HG03095 (cell line): ENCODE results near the gene DPP7.
A peak's percentile ranks its signal among the peaks of the same experiment; 100 is the strongest.
"Not testable (repeated sequence)": the region's sequence is repeated elsewhere in the genome, so short reads cannot be mapped to it uniquely, and the experiment has no call there.

Source experiments
- ATAC-seq: cut with Tn5 transposase; IDR thresholded peaks from one replicate; pipeline ENCODE4 v1.9.1; 2021; ENCODE audit warnings: moderate library complexity; ENCODE audit not compliant: unreplicated experiment

DPP7 gene

DNA sequence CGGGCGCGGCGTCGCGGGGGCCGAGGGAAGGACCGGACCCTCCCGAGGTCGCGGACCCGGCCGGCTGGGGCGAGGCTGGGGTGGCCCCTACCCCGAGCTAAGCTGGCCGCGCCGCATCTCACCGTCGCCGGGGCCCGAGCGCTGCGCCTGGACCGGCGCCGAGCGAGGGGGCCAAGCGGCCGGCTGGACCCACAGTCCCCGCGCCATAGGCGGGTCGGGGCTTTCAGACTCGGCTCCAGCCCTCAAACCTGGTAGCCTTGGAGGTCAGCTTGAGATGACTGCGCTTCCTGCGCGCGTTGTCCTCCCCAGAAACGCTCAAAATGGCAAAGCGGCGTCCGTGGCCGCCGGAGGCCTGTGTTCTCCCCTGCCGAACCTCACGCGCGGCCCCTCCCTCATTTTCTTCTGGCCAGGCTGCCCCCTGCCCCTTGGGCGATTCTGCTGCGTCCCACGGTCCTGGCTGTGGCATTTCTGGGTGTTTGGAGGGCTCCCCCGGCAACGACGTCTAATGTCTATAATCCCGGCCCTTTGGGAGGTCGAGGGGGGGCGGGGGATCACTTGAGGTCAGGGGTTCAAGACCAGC lies 15.7 kb upstream of the DPP7 start:
- ATAC-seq = peak; percentile 6

DNA sequence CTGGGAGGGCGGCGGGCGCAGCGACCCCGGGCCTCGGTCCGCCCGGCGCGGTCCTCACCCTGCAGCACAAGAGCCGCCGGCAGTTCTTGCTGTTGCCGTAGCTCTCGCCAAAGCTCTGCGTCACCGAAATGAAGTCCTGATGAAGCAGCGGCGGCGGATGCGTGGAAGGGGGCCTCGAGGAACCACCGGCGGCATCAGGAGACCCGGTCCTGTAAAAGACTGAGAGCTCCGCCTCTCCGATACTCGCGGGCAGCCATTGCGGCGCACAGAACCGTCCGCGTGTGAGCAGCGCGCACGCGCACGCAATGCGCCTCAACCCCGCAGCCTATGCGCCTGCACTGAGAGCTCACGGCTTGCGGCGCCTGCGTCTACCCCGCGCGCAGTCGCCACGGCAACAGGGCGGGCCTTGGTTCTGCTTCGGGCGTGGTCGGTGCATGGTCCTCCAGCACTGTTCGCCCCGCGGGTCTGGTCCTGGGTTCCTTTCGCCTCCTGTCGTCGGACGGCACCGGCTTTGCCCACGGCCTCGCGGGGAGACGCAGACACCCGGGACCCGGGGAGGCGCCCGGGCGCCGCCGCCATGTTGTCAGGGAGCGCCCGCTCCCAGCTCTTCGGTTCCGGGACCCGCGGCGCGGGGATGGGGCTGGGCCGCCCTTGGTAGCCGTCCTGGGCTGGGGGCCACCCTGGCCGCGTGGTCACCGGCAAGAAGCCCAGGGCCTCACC lies 15.1 kb upstream of the DPP7 start:
- peak; percentile 75 for ATAC-seq

DNA sequence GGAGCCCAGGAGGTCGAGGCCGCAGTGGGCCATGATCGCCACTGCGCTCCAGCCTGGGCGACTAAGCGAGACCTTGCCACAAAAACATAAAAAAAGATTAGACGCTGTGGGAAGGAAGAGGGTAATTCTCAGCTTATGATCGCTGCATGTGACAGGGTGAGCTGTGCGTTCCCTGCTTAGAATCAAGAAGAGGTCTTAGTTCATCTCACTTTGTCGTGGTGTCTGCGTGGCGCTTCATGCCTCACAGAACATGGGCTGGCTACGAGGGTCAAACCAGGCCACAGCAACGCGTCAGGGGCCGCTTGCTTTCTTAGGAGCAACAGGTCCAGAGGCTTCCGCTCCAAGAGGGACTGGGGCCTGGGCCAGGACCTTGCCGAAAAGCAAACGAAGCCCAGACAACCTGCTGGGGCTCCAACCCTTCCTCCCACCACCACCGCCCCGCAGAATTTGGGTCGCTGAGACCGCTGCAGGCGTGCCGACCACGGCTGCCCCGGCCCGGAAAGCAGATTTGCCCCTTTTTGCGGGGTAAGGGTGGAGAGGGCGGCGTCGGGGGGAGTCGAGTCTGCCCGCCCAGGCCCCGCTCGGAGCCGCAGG lies 14.4 kb upstream of the DPP7 start:
- ATAC-seq = peak; percentile 15

DNA sequence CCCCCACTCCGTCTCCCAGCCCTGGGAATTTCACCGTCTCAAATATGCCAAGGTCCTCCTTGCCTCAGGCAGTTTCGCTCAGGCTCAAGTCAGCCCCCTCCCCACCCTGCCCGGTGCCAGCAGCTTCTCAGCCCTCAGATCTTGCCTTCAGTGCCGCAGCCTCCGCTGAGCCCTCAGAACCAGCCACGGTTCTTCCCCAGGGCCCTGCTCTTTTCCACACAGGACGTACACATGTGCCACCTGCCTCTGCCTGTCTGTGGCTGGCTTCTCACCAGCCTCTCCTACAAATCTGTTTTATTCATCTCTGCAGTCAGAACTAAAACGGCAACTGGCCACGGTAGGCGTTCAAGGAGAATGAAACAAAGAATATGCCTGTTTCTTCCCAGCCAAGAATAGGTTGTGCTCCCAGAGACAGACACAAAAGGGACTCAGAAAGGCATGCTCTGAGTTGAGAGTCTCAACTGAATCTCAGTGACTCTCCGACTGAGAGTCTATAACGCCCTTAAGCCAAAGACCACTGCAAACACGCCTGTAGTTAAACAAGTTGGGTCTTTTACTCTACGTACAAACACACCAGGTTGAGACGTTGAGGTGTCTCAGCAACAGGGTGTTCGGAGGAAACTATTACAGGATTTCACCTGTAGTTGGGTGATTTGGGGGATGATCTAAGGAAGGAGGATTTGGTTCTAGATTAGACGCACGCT lies 13.8 kb upstream of the DPP7 start:
- ATAC-seq = no peak

DNA sequence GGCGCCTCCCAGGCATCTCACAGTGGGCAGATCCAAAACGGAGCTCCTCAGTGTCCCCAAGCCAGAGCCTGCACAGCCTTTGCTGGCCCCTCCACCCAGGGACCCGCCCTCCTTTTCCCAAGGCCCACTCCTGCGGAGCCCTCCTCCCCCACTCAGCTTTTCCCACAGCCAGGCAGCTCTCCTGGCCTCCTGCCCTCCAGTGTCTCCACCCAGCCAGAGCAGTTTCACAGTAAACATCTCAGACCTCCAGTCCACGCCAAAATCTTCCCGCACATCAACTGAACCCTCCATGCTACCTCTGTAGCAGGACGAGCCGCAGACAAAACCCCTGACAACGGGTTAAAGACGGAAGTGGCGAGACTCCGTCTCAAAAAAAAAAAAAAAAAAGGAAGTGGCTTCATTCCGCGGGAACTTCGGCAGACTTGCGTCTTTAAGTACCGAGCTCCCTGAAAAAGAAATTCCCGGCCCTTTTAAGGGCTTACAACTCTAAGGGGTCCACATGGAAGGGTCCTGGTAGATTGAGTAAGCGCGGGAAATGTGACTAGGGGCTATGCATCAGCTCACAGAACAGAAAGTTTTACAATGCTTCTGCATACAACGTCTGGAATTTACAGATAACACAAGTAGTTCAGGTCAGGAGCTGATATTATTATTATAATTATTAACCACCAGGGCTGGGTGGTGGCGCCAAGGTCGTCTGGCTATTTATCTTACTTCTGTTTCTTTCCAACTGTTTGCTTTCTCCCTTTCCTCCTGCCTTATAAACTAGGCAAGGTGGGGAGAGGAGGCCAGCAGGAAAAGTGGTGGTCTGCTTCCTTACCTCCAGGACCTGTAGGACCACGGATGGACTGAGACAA lies 13.0 kb upstream of the DPP7 start:
- no peak for ATAC-seq

DNA sequence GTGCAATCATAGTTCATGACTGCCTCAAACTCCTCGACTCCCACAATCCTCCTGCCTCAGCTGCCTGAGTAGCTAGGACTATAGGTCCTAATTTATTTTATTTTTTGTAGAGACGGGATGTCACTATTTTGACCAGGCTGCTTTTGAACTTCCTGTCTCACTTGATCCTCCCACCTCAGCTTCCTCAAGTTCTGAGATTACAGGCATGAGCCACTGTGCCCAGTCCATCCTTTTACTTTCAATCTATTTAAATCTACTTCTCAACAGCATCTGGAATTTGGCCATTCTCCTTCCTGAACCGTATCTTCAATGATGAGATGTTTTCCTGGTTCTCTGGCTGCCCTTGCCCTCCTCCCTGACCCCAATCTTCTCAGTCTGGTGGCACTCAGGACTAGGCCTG lies 12.3 kb upstream of the DPP7 start:
- no peak for ATAC-seq

DNA sequence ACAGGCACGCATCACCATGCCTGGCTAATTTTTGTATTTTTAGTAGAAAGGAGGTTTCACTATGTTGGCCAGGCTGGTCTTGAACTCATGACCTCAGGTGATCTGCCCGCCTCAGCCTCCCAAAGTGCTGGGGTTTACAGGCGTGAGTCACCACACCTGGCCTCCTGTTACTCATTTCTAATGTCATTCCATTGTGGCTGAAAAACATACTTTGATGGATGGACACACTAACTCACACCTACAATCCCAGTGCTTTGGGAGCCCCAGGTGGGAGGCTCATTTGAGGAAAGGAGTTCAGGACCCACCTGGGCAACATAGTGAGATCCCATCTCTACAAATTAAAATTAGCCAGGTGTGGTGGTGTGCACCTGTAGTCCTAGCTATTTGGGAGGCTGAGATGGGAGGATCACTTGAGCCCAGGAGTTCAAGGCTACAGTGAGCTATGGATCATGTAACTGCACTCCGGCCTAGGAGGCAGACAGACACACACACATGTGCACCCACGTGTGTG lies 9.5 kb upstream of the DPP7 start:
- ATAC-seq = not testable (repeated sequence)

DNA sequence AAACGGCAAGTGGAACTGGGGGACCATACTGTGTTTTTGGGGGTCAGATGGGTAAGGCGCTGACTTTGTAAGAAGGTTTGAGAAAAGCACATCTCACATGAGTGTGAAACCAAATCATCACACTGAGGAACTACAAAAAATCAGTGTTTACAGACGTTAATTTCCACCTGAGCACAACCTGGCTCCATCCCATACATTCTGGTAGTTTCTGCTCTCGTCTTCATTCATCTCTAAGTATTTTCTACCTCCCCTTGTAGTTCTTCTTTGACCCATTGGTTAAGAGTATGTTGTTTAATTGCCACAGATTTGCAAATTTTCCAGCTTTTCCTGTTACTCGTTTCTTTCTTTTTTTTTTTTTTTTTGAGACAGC lies 8.9 kb upstream of the DPP7 start:
- ATAC-seq = no peak

DNA sequence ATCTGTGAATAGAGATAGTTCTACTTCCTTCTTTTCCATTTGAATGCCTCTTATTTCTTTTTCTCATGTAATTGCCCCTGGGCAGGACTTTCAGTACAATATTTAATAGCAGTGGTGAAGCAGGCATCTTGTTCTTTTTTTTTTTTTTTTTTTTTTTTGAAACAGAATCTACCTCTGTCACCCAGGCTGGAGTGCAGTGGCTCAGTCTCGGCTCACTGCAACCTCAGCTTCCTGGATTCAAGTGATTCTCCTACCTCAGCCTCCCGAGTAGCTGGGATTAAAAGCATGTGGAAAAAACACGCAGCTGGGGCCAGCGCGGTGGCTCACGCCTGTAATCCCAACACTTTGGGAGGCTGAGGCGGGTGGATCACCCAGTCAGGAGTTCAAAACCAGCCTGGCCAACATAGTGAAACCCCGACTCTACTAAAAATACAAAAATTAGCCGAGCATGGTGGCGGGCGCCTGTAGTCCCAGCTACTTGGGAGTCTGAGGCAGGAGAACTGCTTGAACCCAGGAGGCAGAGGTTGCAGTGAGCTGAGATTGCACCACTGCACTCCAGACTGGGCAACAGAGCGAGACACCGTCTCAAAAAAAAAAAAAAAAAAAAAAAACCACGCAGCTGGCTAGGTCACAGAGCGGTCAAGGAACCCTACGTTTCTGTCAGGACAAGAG lies 8.4 kb upstream of the DPP7 start:
- ATAC-seq = not testable (repeated sequence)

DNA sequence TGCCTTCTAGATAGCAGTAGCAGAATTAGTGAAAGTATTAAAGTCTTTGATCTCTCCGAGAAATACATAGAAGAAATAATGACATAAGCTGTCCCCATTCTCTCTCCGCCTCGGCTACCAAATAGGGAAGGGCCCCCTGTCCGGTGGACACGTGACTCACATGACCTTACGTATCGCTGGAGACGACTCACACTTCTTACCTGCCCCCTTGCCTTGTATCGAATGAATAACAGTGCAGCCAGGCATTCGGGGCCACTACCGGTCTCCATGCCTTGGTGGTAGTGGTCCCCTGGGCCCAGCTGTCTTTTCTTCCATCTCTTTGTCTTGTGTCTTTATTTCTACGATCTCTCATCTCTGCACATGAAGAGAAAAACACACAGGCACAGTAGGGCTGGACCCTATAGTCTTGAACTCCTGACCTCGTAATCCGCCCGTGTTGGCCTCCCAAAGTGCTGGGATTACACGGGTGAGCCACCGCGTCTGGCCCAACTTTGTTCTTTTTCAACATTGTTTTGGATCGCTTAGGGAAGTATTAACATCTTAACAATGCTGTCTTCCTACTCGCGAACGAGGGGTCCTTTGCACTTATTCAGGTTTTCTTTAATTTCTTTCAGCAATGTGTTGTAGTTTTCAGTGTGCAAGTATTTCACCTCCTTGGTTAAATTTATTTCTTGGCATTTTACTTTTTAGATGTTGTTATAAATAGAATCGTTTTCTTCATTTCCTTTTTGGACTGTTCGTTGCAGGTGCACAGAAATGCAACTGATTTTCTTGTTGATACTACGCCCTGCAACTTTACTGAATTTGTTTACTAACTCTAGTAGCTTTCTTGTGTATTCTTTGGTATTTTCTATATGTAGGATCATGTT lies 7.6 kb upstream of the DPP7 start:
- not testable (repeated sequence) for ATAC-seq

DNA sequence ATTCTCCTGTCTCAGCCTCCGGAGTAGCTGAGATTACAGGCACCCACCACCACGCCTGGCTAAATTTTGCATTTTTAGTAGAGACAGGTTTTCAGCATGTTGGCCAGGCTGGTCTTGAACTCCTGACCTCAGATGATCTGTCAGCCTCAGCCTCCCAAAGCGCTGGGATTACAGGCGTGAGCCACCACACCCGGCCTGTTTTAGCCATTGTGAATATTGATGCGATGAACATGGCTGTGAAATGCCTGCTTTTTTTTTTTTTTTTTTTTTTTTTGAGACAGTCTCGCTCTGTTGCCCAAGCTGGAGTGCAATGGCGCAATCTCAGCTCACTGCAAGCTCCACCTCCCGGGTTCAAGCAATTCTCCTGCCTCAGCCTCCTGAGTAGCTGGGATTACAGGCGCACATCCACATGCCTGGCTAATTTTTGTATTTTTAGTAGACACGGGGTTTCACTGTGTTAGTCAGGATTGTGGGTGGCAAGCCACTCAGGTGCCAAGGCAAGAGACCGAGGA lies 3.6 kb upstream of the DPP7 start:
- not testable (repeated sequence) for ATAC-seq

DNA sequence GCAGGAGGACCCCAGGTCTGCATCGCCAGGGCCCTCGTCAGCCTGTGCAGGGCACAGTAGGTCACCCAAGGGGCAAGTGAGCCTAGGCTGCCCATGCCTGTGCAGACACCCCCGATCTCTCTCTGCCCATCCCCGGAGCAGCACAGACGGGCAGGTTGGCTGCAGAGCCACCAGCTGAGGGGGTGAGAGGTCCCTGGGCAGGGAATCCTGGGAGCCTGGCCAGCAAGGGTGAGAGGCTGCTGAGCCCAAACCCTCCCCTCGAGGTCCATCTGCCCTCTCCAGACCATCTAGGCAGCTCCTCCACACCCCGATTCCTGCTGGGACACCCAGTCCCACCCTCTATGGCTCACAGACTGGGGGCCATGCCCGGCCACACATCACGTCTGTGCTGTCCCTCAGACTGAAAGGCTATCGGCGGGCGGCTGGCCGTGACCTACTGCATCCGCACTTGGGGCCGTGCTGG lies 2.8 kb upstream of the DPP7 start:
- ATAC-seq = no peak

DNA sequence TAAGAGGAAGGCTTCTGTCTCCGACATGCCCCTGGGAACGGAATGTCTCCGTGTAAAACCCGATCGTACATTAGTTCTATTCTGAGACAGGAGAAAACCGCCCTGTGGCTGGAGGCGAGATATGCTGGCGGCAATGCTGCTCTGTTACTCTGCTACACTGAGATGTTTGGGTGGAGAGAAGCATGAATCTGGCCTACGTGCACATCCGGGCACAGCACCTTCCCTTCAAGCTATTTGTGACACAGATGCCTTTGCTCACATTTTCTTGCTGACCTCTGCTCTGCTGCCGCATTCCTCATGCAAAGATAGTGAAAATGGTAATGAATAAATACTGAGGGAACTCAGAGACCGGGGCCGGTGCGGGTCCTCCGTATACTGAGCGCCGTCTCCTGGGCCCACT lies 2.2 kb upstream of the DPP7 start:
- no peak for ATAC-seq

DNA sequence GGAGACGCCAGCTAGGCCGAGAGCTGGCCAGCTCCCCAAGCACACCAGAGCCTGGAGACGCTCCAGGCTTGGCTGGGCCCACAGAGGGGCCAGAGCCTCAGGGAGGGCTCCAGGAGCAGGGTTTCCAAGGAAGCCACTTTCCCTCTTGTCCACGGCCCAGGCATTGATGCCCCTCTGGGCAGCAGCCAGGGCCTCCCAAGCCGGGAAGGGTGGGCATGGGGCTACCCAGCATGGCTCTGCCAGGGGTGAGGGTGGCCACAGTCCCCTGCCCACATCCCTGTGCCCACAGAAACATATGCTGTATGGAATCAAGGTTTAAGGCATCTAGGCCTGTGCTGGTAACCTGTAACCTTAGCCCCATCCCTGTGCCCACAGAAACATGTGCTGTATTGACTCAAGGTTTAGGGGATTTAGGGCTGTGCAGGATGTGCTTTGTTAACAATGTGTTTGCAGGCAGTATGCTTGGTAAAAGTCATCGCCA lies 1.5 kb upstream of the DPP7 start:
- ATAC-seq = no peak

DNA sequence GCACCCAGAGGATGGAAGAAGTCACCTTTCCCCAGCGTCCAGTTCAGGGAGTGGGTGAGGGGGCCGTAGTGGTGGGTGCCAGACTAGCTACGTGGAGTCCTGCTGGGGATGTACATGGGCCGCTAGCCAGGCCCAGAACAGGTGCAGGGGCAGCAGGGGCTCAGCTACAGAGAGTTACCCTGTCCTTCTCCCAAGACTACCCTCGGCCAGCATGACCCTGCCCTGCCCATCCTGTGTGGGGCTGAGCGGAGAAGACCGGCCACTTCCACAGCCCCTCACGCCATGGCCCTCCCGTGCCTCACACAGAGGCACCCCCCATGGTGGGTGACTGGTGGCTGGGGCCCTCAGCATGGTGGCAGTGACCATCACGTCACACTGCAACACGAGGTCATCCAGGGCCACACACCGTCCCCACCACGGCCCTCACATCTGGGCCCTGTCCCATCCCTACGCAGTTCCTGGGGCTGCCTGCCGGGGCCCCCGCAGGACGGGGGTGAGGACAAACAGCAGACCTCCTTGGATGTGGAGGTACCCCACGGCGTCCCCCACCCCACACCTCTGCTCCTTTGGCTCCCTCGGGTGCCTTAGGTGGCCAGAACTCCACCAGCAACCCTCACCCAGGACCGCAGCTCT lies 977 bp upstream of the DPP7 start:
- no peak for ATAC-seq

DNA sequence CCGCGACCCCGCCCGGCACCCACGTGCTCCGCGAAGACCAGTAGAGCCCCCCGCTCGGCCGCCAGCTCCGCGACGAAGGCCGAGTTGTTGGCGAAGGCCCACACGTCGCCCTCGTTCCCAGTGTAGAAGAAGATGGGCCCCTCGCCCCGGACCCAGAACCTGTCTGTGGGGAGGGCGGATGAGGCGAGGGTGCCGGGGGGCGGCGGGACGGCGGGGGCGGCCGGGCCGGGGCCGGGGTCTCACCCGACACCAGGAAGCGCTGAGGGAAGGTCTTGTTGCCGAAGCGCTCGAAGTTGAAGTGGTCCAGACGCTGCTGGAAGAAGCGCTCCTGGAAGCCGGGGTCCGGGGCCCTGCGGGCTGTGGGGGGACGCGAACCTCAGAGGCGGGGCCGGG lies 317 bp downstream of the DPP7 start:
- peak; percentile 7 for ATAC-seq

DNA sequence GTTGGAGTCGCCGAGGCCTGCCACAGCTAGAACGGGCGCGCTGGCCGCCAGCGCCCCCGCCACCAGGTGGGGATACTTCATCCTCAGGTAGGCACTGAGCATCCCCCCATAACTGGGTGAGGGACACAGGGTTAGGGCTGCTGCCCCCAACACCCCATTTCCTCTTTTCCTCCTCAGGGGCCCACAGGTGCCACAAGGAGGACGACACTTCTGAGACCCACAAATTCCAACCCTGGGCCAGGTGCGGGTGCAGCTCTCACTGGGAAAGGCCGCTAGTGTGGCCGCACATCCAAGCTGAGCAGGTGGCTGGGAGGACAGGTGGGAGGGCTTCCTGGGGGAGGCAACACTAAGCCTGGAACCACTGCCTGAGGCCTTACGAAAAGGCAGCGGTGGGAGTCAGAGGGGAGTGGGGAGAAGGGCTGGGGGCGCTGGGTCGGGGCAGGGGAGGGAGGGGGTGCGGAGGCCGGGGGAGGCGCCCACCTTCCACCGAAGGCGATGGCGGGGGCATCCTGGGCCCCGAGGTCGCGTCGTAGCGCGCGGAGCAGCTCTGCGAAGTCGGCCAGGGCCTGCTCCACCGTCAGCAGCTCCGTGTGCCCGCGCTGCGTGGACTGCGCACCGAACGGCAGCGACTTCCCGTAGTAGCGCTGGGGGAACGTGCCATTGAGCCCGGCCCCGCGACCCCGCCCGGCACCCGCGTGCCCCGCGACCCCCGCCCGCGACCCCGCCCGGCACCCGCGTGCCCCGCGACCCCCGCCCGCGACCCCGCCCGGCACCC lies 961 bp downstream of the DPP7 start:
- ATAC-seq = no peak
